SIG-M5 treated with dmso at 0.1 percent for 504 hours (cell line): ENCODE results near the gene KRTAP5-8.
A peak's percentile ranks its signal among the peaks of the same experiment; 100 is the strongest.
"Not testable (repeated sequence)": the region's sequence is repeated elsewhere in the genome, so short reads cannot be mapped to it uniquely, and the experiment has no call there.

ENCODE experiments used
- DNase-seq: peaks from one replicate; lab custom pipeline; 2025; ENCODE audit not compliant: unreplicated experiment; lab: John Stamatoyannopoulos, UW

The KRTAP5-8 gene, protein sequence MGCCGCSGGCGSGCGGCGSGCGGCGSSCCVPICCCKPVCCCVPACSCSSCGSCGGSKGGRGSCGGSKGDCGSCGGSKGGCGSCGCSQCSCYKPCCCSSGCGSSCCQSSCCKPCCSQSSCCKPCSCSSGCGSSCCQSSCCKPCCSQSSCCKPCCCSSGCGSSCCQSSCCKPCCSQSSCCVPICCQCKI

DNA sequence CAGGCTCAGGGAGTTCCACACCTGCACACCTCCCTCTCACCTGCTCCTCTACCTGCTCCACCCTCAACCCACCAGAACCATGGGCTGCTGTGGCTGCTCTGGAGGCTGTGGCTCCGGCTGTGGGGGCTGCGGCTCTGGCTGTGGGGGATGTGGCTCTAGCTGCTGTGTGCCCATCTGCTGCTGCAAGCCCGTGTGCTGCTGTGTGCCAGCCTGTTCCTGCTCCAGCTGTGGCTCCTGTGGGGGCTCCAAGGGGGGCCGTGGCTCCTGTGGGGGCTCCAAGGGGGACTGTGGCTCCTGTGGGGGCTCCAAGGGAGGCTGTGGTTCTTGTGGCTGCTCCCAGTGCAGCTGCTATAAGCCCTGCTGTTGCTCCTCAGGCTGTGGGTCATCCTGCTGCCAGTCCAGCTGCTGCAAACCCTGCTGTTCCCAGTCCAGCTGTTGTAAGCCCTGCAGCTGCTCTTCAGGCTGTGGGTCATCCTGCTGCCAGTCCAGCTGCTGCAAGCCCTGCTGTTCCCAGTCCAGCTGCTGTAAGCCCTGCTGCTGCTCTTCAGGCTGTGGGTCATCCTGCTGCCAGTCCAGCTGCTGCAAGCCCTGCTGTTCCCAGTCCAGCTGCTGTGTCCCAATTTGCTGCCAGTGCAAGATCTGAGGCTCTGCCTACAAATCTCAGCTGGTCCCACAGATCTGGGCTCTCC, at the start of gene KRTAP5-8:
TSS of gene KRTAP5-8 (plus strand) at position 49 of the 689 bp plus-strand sequence. CDS start at position 80, 31 bp downstream.
- not testable (repeated sequence) for DNase-seq

DNA sequence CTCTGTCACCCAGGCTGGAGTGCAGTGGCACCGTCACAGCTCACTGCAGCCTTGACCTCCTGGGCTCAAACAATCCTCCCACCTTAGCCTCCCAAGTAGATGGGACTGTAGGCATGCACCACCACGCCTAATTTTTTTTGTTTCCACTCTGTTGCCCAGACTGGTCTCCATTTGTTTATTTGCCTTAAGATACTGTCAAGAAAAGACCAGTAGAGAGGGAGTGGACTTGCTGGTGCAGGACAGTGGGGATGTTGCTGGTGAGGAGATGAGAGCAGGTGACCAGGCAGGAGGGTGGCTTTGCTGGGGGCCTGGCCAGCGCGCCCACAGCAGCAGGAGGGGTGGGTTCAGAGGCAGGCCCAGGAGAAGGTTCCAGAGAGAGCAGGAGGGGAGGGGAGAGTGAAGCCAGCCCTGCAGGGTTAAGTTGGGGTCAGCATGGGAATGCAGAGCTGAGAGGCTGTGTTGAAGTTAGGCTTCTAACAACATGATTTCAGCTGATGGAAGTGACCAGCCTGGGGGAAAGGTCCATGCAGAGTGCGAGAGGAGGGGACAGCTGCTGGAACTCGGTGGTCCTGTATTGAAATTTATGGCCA, 49.0 kb upstream of the KRTAP5-8 start:
- DNase-seq, result no peak

DNA sequence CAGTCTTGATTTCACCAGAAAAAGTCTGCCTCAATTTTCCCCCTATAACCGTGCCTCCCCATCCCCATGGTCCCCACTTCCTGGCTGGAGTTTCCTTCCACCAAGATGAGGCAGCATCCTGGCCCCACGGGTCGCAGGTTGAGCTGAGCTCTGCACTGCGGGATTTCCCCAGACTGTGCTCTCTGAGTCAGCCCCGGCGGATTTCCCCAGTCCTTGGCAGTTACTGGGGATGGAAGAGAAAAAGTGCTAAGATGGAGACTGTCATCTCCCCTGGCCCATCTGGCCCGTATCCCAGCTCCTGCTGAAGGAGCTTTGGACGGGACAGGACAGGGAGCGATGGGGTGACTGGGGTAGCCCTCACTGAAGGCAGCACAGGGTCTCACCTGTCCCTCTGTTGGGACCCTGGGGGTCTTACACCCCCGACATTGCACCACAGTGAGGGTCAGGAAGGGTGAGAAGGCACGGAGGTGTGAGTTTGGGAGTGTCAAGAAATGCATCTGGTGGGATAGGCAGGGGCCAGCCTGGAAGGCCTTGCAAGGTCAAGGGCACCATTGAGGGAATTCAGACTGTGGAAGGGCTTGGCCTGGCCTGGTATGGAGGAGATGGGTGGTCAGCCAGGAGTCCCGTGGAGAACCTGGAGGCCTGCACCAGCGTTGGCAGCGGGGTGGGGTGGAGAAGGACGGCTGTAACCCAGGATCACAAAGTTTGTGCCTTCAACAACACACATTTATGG, 48.3 kb upstream of the KRTAP5-8 start:
- no peak for DNase-seq

DNA sequence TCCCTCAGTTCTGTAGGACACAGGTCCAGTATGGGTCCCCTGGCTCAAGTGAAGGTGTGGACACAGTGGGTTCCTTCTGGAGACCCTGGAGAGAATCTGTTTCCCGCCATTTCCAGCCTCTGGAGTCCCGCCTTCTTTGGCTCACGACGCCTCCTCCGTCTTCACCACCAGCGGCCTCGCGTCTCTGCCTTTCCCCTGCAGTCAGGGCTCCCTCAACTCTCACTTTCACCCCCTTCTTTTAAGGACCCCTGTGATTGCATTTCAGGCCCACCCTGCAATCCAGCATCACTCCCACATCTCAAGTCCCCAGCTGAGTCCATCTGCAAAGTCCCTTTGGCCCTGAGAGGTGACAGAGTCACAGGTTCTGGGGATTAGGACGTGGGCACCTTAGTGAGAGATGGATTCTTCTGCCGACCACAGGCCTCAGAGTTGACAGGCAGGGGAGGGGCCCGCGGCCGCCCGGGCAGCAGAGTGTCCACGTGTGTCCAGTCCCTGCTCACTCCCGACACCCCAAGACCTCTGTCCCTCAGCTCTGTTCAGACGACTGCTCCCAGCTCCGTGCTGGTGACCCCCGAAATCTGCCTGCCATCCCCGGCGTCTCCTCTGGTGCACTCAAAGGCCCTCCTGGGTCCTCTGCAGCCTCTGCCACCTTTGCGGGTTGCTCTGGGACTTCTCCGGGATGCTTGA, 47.6 kb upstream of the KRTAP5-8 start:
- DNase-seq, result no peak

DNA sequence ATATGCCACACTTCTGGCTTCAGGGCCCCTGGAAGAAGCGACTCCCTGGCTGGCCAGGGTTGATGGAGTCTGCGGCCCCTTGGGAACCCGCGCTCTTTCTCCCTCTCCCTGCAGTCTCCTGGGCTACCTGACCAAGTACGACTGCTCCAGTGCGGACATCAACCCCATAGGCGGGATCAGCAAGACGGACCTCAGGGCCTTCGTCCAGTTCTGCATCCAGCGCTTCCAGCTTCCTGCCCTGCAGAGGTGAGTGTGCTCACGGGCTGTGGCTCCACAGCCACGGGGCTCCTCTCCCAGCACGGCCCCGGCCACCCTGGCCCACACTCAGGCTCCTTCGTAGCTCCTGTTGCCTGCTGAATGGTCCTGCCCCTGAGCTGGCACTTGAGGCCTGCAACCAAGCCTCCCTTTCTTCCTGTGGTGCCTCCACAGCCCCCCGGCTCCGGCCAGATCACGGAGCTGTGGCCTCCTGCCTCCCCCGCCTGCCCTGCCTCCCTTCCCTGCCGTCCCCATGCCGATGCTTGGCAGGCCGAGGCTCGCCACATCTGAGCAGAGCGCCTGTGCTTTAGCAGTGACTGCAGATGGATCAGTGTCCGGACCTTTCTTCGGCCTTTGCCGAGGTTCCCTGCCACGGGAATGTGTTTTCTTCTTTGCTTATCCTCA, 47.0 kb upstream of the KRTAP5-8 start:
- no peak for DNase-seq

DNA sequence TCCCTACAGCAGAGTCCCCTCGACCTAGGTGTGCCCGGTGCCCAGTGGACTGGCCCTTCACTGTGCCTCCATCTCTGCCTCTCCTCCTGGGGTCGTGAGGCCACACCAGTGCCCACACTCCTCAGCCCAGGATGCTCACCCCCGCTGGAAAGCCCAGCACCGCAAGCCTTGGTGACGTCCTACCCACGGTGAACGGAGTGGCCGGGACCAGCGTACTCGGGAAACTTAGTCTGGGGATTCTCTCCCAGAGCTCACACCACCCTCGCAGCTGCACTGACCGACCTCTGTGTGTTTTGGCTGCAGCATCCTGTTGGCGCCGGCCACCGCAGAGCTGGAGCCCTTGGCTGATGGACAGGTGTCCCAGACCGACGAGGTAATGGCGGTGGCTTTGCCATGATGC, 46.3 kb upstream of the KRTAP5-8 start:
- DNase-seq, result no peak

DNA sequence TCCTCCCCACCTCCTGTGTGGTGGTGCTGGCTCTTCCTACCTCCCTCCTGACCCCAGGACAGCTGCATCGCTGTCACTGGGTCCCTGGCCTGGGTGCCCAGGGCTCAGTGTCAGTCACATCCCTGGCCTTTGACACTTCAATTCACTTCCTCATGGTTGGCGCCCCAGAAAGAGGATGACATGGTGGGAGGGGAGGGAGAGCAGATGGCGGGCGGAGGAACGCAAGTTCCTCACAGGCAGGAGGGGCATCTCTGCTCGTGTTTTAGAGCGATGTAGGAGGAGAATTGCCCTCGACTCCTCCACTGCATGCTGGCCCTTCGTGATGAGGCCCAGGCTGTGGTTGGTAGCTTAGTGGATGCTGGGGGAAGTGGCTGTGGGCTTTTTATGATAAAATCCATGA, 45.9 kb upstream of the KRTAP5-8 start:
- no peak for DNase-seq

DNA sequence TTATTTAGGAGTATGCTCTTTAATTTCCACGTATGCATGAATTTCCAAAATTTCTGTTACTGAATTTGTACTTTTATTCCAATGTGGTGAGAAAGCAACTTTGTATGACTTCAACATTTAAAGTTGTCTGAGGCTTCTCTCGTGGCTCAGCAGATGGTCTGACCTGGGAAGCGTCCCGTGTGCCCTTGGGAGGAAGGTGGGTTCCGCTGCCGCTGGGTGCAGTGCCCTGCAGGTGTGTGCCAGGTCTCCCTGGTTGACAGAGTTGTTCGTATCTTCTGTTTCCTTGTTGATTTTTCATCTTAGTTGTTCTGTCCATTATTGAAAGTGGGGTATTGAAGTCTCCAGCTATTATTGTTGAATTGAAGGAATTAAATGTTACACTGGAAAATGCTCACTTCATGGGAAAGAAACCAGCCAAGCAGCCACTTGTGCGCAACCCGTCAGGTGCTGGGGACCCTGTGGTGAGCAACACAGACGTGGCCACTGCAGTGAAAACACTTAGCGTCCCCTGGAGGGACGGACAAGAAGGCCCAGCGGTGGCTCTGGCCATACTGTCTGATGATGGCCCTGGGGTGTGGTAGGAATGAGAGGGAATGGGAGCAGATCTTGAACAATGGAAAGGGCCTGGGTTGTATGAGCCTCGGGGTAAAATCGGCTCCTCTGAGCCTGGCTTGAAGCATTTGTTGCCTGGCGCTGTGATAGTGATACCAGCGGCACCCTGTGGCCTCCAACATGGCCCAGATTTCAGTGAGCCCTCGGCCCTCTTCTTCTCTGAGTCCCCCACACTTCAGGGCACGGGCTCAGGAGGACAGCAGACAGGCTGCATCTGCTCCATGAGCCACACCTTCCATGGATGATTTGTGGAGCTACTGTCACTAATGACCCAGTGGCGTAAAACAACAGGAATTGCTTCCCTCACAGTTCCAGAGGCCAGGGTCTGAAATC, 42.3 kb upstream of the KRTAP5-8 start:
- no peak for DNase-seq

DNA sequence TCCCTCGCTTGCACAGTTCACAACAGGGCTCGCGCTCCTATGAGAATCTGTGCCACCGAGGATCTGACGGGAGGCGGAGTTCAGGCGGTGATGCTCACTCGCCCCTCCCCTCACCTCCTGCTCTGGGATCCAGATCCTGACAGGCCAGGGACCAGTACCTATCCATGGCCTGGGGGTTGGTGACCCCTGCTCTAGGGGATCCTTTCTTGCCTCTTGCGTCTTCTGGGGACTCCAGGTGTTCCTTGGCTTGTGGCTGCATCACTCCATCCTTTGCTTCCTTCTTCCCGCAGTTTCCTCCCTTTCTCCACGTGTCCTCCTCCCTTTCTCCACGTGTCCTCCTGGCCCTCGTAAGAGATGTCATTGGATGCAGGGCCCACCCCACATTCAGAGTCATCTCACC, 41.4 kb upstream of the KRTAP5-8 start:
- DNase-seq, result no peak

DNA sequence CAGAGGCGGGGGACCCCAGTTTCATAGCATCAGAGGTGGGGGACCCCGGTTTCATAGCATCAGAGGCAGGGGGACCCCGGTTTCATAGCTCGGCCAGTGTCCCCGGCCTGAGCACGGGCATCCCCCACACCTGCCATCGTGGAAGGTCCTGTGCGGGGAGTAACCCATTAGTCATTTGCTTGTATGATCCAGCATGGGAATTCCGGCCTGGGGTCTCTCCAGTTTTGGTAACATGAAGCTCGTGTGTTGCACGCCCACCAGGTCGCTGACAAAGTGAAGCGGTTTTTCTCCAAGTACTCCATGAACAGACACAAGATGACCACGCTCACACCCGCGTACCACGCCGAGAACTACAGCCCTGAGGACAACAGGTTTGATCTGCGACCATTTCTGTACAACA, 39.7 kb upstream of the KRTAP5-8 start:
- no peak for DNase-seq

DNA sequence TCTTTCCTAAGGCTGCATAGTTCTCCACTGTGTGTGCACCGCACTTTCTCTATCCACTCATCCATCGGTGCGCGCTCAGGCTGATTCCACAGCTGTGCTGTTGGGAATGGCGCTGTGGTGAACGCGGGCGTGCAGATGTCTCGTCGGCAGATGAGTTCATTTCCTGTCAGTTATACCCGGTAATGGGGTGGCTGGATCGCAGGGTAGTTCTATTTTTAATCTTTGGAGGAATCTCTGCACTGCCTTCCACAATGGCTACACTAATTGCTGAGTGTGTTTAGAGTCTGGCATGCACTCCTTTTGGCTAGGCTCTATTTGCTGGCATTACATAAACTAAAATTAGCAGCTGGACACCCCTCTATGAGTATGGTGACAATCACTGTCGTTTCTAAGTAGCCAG, 38.7 kb upstream of the KRTAP5-8 start:
- DNase-seq, result no peak

DNA sequence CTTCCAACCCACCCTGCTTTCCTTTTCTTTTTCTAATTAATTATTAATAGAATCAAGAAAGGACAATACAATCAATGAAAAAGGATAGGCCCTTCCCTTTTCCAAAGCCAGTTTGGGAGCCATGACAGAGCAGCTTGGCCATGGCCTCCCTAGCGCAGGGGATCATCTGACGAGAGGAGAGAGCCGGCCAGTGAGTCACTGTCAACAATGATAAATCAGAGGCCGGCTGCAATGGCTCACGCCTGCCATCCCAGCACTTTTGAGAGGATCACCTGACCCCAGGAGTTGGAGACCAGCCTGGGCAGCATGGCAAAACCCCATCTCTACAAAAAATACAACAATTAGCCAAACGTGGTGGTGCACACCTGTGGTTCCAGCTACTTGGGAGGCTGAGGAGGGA, 38.3 kb upstream of the KRTAP5-8 start:
- no peak for DNase-seq

DNA sequence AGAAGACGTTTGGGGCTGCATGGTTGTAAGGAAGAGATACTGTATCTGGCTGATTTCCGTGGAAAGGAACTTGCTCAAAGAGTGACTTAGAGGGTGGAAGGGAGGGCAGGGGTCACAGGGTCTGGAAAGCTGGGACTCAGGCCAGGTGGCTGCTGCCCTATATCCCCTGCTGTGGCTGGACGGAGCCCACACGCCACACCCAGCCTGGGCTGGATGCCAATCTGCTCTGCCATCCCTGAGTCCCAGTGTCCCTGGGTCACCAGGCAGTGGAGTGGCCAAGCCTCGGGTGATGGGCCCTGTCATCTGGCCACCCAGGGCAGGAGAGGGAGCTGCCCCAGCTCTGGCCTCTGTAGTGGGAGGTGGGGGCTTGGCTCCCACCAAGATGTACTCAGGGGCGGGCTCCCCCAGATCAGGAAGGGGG, 37.2 kb upstream of the KRTAP5-8 start:
- no peak for DNase-seq

DNA sequence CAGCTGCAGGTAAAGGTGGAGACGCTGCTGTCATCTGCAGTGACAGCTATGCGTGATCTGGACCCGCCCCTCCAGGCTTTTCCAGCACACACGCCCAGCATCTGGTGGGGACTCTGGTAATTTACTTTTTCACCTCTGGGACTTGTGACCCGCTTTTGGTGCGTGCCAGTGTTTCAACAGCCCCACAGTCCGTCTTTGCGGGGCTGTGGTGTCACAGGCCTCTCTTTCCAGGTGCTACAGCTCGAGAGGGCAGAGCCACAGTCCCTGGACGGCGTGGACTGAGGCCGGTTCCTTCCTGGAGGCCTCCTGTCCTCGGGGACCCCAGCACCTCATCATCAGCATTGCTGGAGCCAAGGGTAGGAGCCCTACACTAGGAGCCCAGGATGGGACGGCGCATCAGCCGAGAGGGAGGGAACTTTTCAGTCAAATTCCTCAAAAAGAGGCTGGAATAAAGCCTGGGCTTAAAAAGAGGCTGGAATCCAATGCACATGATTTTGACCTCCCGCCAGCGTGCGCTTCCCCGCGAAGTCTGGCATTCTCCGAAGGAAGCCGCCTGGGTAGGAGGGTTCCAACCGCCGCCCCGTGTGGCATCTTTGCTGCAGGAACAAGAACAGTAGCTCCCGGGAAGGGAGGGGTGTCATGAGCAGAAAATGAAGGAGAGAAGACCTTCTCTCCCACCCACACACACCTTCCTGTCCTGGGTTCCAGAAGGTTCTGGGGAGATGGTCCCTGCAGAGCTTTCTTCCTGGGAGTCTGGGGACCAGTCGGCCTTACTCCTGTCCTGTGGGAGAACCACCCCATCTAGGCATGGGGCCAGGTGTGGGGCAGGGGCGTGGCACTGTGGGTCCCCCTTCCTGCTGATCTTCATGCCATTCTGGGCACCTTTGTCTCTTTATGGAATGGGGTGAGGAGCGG, 36.5 kb upstream of the KRTAP5-8 start:
- no peak for DNase-seq

DNA sequence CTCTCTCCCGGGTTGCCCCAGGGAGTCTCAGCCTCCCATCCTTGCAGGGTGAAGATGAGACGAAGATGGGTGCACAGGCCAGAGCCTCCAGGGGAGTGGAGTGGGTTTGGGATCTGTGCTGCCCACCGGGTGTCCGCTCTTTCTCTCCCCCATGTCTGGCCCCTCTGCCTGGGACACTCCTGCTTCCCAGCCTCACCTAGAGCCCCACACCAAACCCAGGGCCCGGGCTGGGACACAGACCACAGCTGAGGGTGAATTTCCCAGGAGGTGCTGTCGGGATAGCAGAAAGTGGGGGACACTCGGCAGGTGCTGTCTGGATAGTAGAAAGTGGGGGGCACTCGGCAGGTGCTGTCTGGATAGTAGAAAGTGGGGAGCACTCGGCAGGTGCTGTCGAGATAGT, 35.8 kb upstream of the KRTAP5-8 start:
- no peak for DNase-seq

DNA sequence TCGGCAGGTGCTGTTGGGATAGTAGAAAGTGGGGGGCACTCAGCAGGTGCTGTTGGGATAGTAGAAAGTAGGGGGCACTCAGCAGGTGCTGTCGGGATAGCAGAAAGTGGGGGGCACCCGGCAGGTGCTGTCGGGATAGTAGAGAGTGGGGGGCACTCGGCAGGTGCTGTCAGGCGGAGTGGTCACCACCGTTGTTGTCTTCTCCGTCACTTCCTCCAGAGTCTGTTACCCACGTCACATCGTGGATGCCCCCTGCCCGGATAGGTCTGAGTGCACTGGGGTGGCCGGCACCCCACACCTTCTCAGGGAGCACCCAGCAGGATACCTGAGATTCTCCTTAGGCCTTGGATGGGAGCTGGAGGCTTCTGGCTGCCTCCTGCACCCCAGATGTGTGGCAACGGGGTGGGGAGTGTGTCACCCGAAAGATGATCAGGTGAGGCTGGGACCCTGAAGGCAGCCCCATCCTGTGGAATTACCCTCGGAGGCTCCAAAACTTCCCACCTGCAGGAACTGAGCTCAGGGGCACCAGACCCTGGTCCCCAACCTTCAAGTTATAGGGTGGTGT, 34.9 kb upstream of the KRTAP5-8 start:
- no peak for DNase-seq

DNA sequence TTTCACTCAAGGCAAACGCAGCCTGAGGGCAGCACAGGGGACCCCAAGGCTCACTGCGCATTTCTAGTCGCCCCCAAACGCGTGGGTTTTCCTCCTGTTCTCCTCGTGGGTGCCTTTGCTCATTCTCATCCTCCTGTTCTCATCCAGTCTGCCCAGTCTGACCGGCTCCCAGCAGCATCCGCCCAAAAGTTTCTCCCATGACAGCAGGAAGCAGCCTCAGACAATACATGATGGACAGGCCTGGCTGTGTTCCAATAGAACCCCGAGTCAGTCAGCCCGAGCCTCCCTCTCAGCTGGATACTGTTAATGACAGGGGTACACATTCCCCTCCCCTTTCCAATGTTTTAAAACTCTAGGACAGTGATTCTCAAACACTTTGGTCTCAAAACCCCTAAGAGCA, 33.3 kb upstream of the KRTAP5-8 start:
- peak; percentile 4 for DNase-seq

DNA sequence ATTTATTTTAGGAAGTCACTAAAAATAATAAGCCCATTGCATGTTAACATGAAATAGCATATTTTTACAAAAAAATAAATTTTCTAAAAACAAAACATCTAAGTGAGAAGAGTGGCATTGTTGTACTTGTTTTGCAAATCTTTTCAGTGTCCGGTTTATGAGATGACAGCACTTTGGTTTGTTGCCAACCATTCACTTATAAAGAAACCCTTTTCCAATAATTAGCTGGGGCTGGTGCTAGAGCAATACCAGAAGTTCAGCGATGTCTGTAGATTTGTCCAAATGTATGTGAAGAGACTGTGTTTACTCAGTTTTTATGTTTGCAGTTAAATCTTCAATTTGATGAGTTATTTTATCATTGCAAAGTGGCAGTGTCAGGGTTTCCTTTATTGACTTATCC, 32.8 kb upstream of the KRTAP5-8 start:
- DNase-seq, result no peak
